ENCODE results near the gene ADGRG3. TPM values are rescaled to one million over a fixed set of nuclear protein-coding genes. Genes with fewer than 3 reads are reported as not detected.

ADGRG3 gene
- total and polyA plus RNA-seq, 9 of the 15 experiments (the other 6 are each of a cell fraction or from before 2014, with no cell fraction given) = 0.09 to 0.52 (median 0.14) TPM; not detected in 3

- TF ChIP-seq ZBTB34 (CRISPR knock-in tag; IDR thresholded peaks at IDR 0.05) (no peak), ETS1 (conservative IDR thresholded peaks at IDR 0.05; ENCODE audit: control insufficient read depth, low read depth, low read length) (no peak), ZNF347 (CRISPR knock-in tag; IDR thresholded peaks at IDR 0.05; ENCODE audit: low read depth) (no peak), JUNB (CRISPR knock-in tag; conservative IDR thresholded peaks at IDR 0.05) (no peak), TFE3 (CRISPR knock-in tag; IDR thresholded peaks at IDR 0.05) (peak; percentile 25), SMARCE1 (IDR thresholded peaks at IDR 0.05) (no peak), KDM1A (IDR thresholded peaks at IDR 0.05) (peak; percentile 13 to 32; a peak in 1 of 4 replicates), FIP1L1 (IDR thresholded peaks at IDR 0.05; ENCODE audit: low read depth, low read length, poor library complexity, severe bottlenecking) (no peak), CBX5 (IDR thresholded peaks at IDR 0.05; ENCODE audit: borderline replicate concordance, low read depth) (no peak), MEF2D (tag; conservative IDR thresholded peaks at IDR 0.05; ENCODE audit: low read depth) (no peak), HNRNPK (IDR thresholded peaks at IDR 0.05; ENCODE audit: low read depth, low read length, poor library complexity, severe bottlenecking) (no peak), SIN3B (IDR thresholded peaks at IDR 0.05; ENCODE audit: low read depth) (no peak)
Observed at GRCh38 chr16:57661936-57662906, 5.9 kb upstream of the ADGRG3 start (continued).
